WTC11 (cell line): ENCODE data around the gene GPC1. TPM values are rescaled to one million over a fixed set of nuclear protein-coding genes. Genes with fewer than 3 reads are reported as not detected.

Source experiments
- ATAC-seq: fragments of 200-7000 bp; cut with Tn5 transposase; 2 replicates; pipeline ENCODE4 v1.10.0; 2021; ENCODE audit warnings: mild to moderate bottlenecking, moderate library complexity
- CTCF ChIA-PET: fragments of 300-600 bp; sonication (Branson Sonifier 250); formaldehyde crosslinking; loops from one replicate; lab custom pipeline; 2021; ENCODE audit warnings: antibody characterized with exemption; lab: Charles Lee
- POLR2A ChIA-PET: fragments of 350-600 bp; sonication (Branson Sonifier 250); formaldehyde crosslinking; loops from one replicate; lab custom pipeline; 2021; ENCODE audit warnings: antibody characterized with exemption; lab: Charles Lee
- DNase-seq: peaks from one replicate; pipeline ENCODE4 v3.0.0; 2021; ENCODE audit warnings: low spot score
- H3K27ac Mint-ChIP-seq: 2 replicates; pipeline ENCODE4 v1.8.0; 2021; ENCODE audit warnings: mixed read lengths
- H3K27me3 Mint-ChIP-seq: 2 replicates; pipeline ENCODE4 v1.8.0; 2021; ENCODE audit warnings: low read depth, mild to moderate bottlenecking, moderate library complexity, mixed read lengths
- H3K36me3 Mint-ChIP-seq: 2 replicates; pipeline ENCODE4 v1.8.0; 2021; ENCODE audit warnings: mixed read lengths
- H3K4me1 Mint-ChIP-seq: 2 replicates; pipeline ENCODE4 v1.8.0; 2022; ENCODE audit warnings: mixed read lengths
- H3K4me3 Mint-ChIP-seq: 2 replicates; pipeline ENCODE4 v1.8.0; 2021; ENCODE audit warnings: mild to moderate bottlenecking, moderate library complexity, mixed read lengths
- H3K9me3 Mint-ChIP-seq: 2 replicates; pipeline ENCODE4 v1.8.0; 2021; ENCODE audit warnings: mixed read lengths
- ATF3 ChIP-seq: sonication (generic); formaldehyde crosslinking; conservative IDR thresholded peaks from 2 replicates; pipeline ENCODE4 v1.8.1; 2022; ENCODE audit warnings: mild to moderate bottlenecking, missing genetic modification reagents
- CBFB ChIP-seq: sonication (generic); formaldehyde crosslinking; IDR thresholded peaks from 2 replicates; pipeline ENCODE4 v1.8.1; 2022; ENCODE audit warnings: mild to moderate bottlenecking, low read depth, missing genetic modification reagents
- CDX4 ChIP-seq: fragments of 250-450 bp; sonication (Bioruptor Pico); IDR thresholded peaks from 2 replicates; pipeline ENCODE4 v1.9.0; 2021; ENCODE audit warnings: moderate library complexity, mild to moderate bottlenecking, inconsistent platforms, borderline replicate concordance
- CTCF ChIP-seq: fragments of 200-600 bp; IDR thresholded peaks from 2 replicates; pipeline ENCODE4 v1.8.0; 2022; ENCODE audit warnings: antibody characterized with exemption
- ESRRA ChIP-seq: sonication (generic); formaldehyde crosslinking; IDR thresholded peaks from 2 replicates; pipeline ENCODE4 v1.8.1; 2022; ENCODE audit warnings: mild to moderate bottlenecking, missing genetic modification reagents, borderline replicate concordance
- FOXK1 ChIP-seq: sonication (generic); formaldehyde crosslinking; IDR thresholded peaks from 2 replicates; pipeline ENCODE4 v1.8.0; 2022; ENCODE audit warnings: mild to moderate bottlenecking, moderate library complexity, missing genetic modification reagents
- FOXP1 ChIP-seq: sonication (generic); formaldehyde crosslinking; IDR thresholded peaks from 2 replicates; pipeline ENCODE4 v1.8.0; 2022; ENCODE audit warnings: missing genetic modification reagents, mild to moderate bottlenecking, moderate library complexity, borderline replicate concordance
- JUN ChIP-seq: sonication (generic); formaldehyde crosslinking; IDR thresholded peaks from 2 replicates; pipeline ENCODE4 v1.8.0; 2023; ENCODE audit warnings: mild to moderate bottlenecking, missing genetic modification reagents
- KAT7 ChIP-seq: sonication (generic); formaldehyde crosslinking; IDR thresholded peaks from 2 replicates; pipeline ENCODE4 v1.8.1; 2023; ENCODE audit warnings: missing genetic modification reagents, mild to moderate bottlenecking, borderline replicate concordance
- NFE2L1 ChIP-seq: sonication (generic); formaldehyde crosslinking; IDR thresholded peaks from 2 replicates; pipeline ENCODE4 v1.8.1; 2023; ENCODE audit warnings: missing genetic modification reagents
- NFYB ChIP-seq: sonication (generic); formaldehyde crosslinking; conservative IDR thresholded peaks from 2 replicates; pipeline ENCODE4 v1.8.0; 2022; ENCODE audit warnings: low read depth, missing genetic modification reagents
- NR1H2 ChIP-seq: sonication (generic); formaldehyde crosslinking; IDR thresholded peaks from 2 replicates; pipeline ENCODE4 v1.9.0; 2021; ENCODE audit warnings: mild to moderate bottlenecking, moderate library complexity, missing genetic modification reagents
- PRRX2 ChIP-seq: fragments of 250-450 bp; sonication (Bioruptor Pico); IDR thresholded peaks from 2 replicates; pipeline ENCODE4 v1.8.0; 2021; ENCODE audit warnings: mild to moderate bottlenecking
- SOX15 ChIP-seq: fragments of 250-450 bp; sonication (Bioruptor Pico); IDR thresholded peaks from 2 replicates; pipeline ENCODE4 v1.9.0; 2021; ENCODE audit warnings: mild to moderate bottlenecking
- TP53 ChIP-seq: sonication (generic); formaldehyde crosslinking; IDR thresholded peaks from 2 replicates; pipeline ENCODE4 v1.8.1; 2023; ENCODE audit warnings: mild to moderate bottlenecking, missing genetic modification reagents
- ZBTB21 ChIP-seq: sonication (generic); formaldehyde crosslinking; IDR thresholded peaks from 2 replicates; pipeline ENCODE4 v1.8.1; 2023; ENCODE audit warnings: mild to moderate bottlenecking, missing genetic modification reagents, borderline replicate concordance
- ZNF138 ChIP-seq: sonication (generic); formaldehyde crosslinking; conservative IDR thresholded peaks from 2 replicates; pipeline ENCODE4 v1.8.1; 2022; ENCODE audit warnings: mild to moderate bottlenecking, moderate library complexity, missing genetic modification reagents
- ZNF425 ChIP-seq: fragments of 250-450 bp; sonication (Bioruptor Pico); conservative IDR thresholded peaks from 2 replicates; pipeline ENCODE4 v1.9.0; 2021; ENCODE audit warnings: mild to moderate bottlenecking
- ZSCAN18 ChIP-seq: fragments of 250-450 bp; sonication (Bioruptor Pico); IDR thresholded peaks from 2 replicates; pipeline ENCODE4 v2.1.2; 2022; ENCODE audit warnings: mild to moderate bottlenecking, moderate library complexity
- total RNA-seq: library from RNA; stranded (reverse); gene quantifications from 3 replicates; pipeline ENCODE4 v1.2.3, GENCODE V29; 2021

The GPC1 gene
- total RNA-seq, 1 experiment from 2014 or later = 41.5 TPM

- no peaks in the 10 kb centered on the region for H3K36me3 Mint-ChIP-seq
- H3K27ac Mint-ChIP-seq = no peak overlapping the region
- peaks cover 4% of the 10 kb centered on the region; the same call in 1 of the 2 replicates for H3K4me1 Mint-ChIP-seq
- H3K4me3 Mint-ChIP-seq = no peak overlapping the region
- peaks cover 19% of the 10 kb centered on the region for H3K27me3 Mint-ChIP-seq
- ChIA-PET CTCF (interaction anchor here (1.8 to 2.1 kb wide), 2 partner anchors 15 to 207 kb away, joined by 8 to 14 read pairs; no protein-coding TSS in a partner anchor), POLR2A (no interaction called here)
- no peak for ATAC-seq
- no peak for DNase-seq
- no peaks in the 10 kb centered on the region for H3K9me3 Mint-ChIP-seq
- TF ChIP-seq ZSCAN18 (no peak), NFE2L1 (CRISPR knock-in tag) (no peak), ZNF425 (no peak), SOX15 (CRISPR knock-in tag) (no peak), CBFB (CRISPR knock-in tag) (no peak), CDX4 (no peak)
These were observed 4.8 kb downstream of the GPC1 start for GRCh38 chr2:240440251-240440650.

- ATAC-seq = no peak
- no peak overlapping the region for H3K4me3 Mint-ChIP-seq
- no peak for DNase-seq
- H3K27ac Mint-ChIP-seq = no peak overlapping the region
- no peaks in the 10 kb centered on the region for H3K9me3 Mint-ChIP-seq
- POLR2A ChIA-PET = no interaction called here
- peaks cover 19% of the 10 kb centered on the region for H3K27me3 Mint-ChIP-seq
- H3K36me3 Mint-ChIP-seq = no peaks in the 10 kb centered on the region
- peaks cover 4% of the 10 kb centered on the region; the same call in 1 of the 2 replicates for H3K4me1 Mint-ChIP-seq
- TF ChIP-seq ESRRA = no peak
- TF ChIP-seq ZNF425 = no peak
- CTCF ChIA-PET = interaction anchor here (1.4 kb wide), 1 partner anchor 14 kb away, joined by 3 read pairs; no protein-coding TSS in a partner anchor
These were observed 5.3 kb downstream of the GPC1 start for GRCh38 chr2:240440704-240441320.

- POLR2A ChIA-PET = no interaction called here
- Mint-ChIP-seq H3K4me1 (peaks cover 4% of the 10 kb centered on the region; the same call in 1 of the 2 replicates), H3K9me3 (no peaks in the 10 kb centered on the region), H3K4me3 (no peak overlapping the region), H3K36me3 (no peaks in the 10 kb centered on the region), H3K27me3 (peaks cover 18% of the 10 kb centered on the region), H3K27ac (no peak overlapping the region)
- no peak for DNase-seq
- TF ChIP-seq NR1H2 (CRISPR knock-in tag) (no peak), JUN (CRISPR knock-in tag) (no peak), NFE2L1 (CRISPR knock-in tag) (no peak)
- no peak for ATAC-seq
- CTCF ChIA-PET = interaction anchor here (1.4 kb wide), 1 partner anchor 13 kb away, joined by 3 read pairs; no protein-coding TSS in a partner anchor
These were observed 6.0 kb downstream of the GPC1 start for GRCh38 chr2:240441326-240441992.

GRCh38 chr2:240441993-240442411 is 6.5 kb downstream of the GPC1 start:
- CTCF ChIA-PET = interaction anchor here (1.4 kb wide), 1 partner anchor 12 kb away, joined by 3 read pairs; no protein-coding TSS in a partner anchor
- POLR2A ChIA-PET = no interaction called here
- H3K9me3 Mint-ChIP-seq = no peaks in the 10 kb centered on the region
- peaks cover 12% of the 10 kb centered on the region for H3K27me3 Mint-ChIP-seq
- no peaks in the 10 kb centered on the region for H3K36me3 Mint-ChIP-seq
- DNase-seq (no peak), ATAC-seq (no peak)
- H3K27ac Mint-ChIP-seq = no peak overlapping the region
- no peak overlapping the region for H3K4me3 Mint-ChIP-seq
- H3K4me1 Mint-ChIP-seq = peaks cover 4% of the 10 kb centered on the region; the same call in 1 of the 2 replicates
- no peak for TF ChIP-seq ZBTB21 (CRISPR knock-in tag)
- no peak for TF ChIP-seq ZNF138
- no peak for TF ChIP-seq CTCF
- TF ChIP-seq FOXP1 = no peak
- no peak for TF ChIP-seq PRRX2 (CRISPR knock-in tag)
- TF ChIP-seq ATF3 = no peak
- TF ChIP-seq KAT7 (CRISPR knock-in tag) = no peak
- TF ChIP-seq NFYB (CRISPR knock-in tag) = no peak
- no peak for TF ChIP-seq TP53 (CRISPR knock-in tag)
- TF ChIP-seq FOXK1 = no peak
